Hematopoietic multipotent progenitor cell treated with erythropoietin and hydrocortisone succinate and interleukin-3 and kit ligand, for 6 days (in vitro differentiated cells): ENCODE measurements around the gene CD164L2.

Experiments used
- DNase-seq: peaks from one replicate; pipeline ENCODE4 v3.0.0-alpha.2; 2015

The CD164L2 gene

DNA sequence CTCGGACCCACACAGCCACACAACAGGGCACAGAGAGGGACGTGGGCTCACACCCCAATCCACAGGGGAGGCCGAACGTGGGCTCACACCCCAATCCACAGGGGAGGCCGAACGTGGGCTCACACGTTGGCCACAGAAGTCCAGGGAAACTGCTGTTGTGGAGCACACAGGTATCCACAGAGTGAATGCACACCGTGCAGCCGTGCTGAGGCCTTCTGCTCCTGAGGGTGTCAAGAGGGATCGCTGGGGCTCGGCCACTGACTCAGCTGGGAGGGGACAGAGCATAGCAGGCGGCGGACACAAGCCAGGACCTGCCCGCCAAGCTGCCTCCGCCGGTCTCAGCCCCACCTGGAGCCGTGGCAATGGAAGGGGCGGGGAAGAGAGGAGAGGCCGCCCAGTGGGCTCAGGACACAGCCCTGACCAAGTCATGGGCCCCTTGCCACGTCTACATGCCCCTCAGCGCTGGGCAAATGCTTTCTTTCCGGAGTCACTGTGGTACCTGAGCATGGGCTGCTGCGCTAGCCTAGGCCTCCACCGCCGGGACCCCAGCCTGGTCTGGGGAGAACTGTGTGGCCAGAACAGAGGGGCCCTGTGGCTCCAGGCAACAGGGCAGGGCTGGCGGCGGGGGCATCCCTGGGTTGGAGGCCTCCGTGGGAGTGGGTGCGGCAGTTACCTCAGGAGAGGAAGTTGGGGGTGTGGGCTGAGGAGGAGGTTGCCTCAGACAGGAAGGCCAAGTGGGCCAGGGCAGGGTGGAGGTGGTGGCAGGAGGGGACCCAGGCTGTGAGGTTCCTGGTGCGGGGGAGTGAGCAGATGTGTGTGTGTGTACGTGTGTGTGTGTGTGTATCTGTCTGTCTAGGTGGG is 40.1 kb downstream of the CD164L2 start:
- DNase-seq, result peak; percentile 73

DNA sequence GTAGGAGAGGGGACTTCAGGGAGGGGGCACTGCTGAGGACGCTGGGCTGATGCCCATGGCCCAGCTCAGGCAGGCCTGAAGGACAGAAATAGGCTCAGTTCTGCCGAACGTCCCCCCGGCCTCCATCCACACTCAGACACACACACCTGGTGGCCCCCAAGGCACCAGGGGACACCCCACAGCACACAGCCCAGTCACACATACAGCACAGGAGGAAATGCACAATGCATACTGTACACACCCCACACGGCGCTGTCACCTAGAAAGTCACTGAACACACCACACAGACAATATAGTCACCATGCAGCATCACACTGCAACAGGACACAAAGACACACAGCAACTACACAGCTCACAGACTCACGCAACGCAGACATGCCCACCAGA is 40.7 kb downstream of the CD164L2 start:
- peak; percentile 46 for DNase-seq

- peak; percentile 86 for DNase-seq
Measured at GRCh38 chr1:27341525-27342252, 41.4 kb downstream of the CD164L2 start, which contains the start of gene SYTL1. Gene SYTL1, plus strand, starts transcription at chr1:27342022. Its CDS starts 3,313 bp downstream, at chr1:27345335.

DNA sequence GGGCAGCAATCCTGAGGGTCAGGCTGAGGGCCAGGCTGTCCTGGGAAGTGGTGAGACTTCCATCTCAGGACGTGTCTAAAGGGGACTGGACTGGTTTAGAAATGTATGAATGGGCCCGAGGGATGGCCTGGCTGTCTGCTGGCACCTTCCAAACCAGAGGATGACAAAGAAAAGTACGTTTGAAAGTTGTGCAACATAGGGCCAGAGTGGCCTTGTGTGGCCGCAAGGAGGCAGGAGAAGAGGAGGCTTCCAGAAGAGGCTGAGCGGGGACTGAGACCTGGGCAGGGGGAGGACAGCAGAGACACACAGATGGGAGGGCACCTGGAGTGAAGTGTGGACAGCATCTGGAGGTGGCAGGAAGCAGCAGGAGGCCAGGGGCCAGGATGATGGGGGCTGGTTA is 43.9 kb downstream of the CD164L2 start:
- no peak for DNase-seq

GRCh38 chr1:27338751-27339150 is 44.4 kb downstream of the CD164L2 start:
- no peak for DNase-seq

GRCh38 chr1:27336756-27337155 is 46.4 kb downstream of the CD164L2 start:
- no peak for DNase-seq

DNA sequence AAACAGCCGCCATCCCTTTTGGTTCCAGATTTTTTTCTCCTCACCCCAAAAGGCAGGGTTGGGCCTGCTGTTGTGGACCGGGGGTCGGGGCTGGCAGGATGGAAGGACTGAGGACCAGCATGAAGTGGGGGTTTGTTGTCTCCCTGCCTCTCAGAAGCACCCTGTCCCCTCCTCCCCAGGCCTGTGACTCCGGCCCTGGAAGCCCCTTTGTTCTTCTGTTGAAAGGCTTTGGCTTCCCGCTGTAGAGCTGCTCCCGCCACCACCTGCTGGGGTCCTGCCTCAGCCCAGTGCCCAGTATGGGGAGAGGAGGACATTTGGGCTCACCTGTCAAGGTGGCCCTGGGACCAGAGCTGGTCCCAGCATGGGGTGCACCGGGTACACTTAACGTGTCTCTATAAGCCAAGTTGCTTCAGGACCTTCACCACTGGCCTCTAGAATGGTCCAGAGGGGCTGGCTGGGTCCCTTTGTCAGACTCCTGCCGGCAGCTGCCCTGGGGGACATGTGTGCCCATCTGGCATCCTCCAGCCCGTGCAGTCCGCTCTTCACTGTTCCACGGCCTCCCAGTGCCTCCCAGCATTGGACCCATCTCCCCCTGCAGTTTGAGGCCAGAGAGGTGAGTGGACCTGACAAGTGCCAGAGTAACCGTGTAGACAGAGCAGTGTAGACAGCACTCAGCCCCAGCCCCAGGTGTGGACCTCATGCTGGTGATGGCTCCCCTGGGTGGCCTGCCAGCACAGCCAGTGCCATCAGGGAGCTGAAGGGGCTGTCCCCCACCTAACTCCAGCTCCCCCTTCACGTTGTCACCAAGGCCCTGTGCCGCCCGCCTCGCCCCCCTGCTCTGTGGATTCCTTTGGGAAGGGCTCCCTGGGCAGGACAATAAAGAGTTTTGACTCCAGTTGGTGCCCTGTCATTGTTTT is 47.4 kb downstream of the CD164L2 start:
- no peak for DNase-seq

DNA sequence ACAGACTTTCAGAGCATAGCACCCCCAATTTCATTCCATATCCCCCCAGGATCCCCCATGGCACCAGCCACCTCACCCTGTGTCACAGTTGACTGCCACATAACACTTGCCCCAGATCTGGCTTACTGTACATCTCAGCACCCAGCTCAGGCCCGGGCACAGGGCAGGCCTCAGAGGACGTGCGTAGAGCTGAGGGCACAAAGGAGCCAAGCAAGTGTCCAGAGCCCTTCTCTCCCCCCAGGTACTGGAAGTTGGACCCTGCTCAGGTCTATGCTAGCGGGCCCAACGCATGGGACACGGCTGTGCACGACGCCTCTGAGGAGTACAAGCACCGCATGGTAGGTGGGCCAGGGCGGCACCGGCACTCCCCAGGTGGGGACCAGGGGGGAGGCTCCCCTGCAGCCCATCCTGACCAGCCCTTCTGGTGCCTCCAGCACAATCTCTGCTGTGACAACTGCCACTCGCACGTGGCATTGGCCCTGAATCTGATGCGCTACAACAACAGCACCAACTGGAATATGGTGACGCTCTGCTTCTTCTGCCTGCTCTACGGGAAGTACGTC is 49.3 kb downstream of the CD164L2 start:
- no peak for DNase-seq

- DNase-seq, result peak; percentile 75
Measured at GRCh38 chr1:27332536-27333281, 50.4 kb downstream of the CD164L2 start.

DNA sequence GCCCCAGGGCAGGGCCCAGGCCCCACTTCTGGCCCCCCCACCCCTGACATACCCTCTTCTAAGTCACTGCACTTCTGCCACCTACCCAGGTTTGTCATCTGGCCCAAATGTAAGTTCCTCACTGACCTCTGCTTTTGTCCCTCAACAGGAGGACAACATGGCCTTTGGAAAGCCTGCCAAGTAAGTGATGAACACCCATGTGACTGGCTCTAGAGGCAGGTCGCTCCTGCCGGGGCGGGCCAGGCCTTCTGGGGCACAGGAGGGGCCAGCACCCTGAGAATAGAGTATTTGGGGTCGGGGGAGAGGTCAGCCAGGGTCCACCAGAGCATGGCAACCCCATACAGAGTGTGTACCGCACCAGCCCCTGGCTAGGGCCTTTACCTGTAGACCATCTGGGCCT is 51.2 kb downstream of the CD164L2 start:
- DNase-seq, result no peak

DNA sequence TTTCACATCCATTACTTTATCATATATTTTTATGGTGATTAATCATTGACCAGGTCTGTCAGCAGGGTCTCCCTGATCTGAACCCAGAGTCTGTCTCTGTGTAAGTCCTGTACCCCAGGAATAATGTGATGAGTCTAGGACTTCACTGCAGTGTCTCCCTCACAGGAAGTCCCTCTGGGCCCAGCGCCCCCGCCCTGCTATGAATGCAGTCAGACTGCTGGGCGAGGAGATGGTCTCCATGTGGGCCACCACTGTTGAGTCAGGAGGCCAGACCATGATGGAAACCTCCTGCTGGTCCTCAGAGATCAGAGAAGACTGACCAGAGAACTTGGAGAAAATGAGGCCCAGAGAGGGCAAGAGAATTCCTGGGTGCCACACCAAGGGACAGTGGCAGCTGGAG is 51.7 kb downstream of the CD164L2 start:
- no peak for DNase-seq

DNA sequence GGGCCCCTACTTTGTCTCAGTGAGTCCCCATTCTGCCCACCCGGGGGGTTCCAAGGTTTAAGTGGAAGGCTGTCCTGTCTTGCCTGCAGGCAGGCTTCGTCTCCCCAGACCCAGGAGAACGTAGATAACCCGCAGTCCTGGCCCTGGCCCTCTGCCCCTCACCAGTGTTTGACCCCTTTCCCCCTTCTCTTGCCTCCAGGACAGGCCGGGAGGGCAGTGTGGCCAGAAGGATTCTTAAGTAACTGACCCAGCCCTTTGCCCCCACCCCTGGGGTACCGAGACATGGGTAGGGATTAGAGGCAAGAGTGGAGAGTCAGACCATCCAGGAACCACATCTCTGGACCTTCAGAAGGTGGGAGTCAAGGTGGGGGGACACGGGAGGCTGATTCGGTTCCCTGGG is 52.3 kb downstream of the CD164L2 start:
- no peak for DNase-seq
